K562 (cell line): ENCODE data around the gene ERCC6. TPM values are rescaled to one million over a fixed set of nuclear protein-coding genes. Genes with fewer than 3 reads are reported as not detected.

Source experiments
- ARNT ChIP-seq, 2 experiments: fragments of 450-650 bp; IDR thresholded peaks; 2 replicates each; pipeline ENCODE4 v1.6.1; 2016; ENCODE audit warnings: mild to moderate bottlenecking in 1 of 2
- EZH2 ChIP-seq: IDR thresholded peaks from 2 replicates; pipeline ENCODE4 v1.6.1; 2012; ENCODE audit warnings: low read depth, mild to moderate bottlenecking, inconsistent platforms, low read length, borderline replicate concordance
- HDGF ChIP-seq: fragments of 450-650 bp; IDR thresholded peaks from 2 replicates; pipeline ENCODE4 v1.6.1; 2016
- HNRNPLL ChIP-seq: fragments of 200-400 bp; formaldehyde crosslinking; IDR thresholded peaks from 2 replicates; pipeline ENCODE4 v1.6.1; 2017; ENCODE audit warnings: low read length, low read depth, mild to moderate bottlenecking; ENCODE audit not compliant: poor library complexity, severe bottlenecking
- POU5F1 ChIP-seq: fragments of 150-350 bp; IDR thresholded peaks from 2 replicates; pipeline ENCODE4 v1.6.1; 2014; ENCODE audit warnings: borderline replicate concordance, low read length, low read depth, mild to moderate bottlenecking; ENCODE audit not compliant: partially characterized antibody
- RBM22 ChIP-seq: fragments of 200-400 bp; formaldehyde crosslinking; IDR thresholded peaks from 2 replicates; pipeline ENCODE4 v1.6.1; 2018; ENCODE audit warnings: low read length, low read depth; ENCODE audit not compliant: poor library complexity, severe bottlenecking
- SAFB ChIP-seq: fragments of 200-400 bp; formaldehyde crosslinking; IDR thresholded peaks from 2 replicates; pipeline ENCODE4 v1.6.1; 2017; ENCODE audit warnings: low read depth, low read length, borderline replicate concordance
- SNRNP70 ChIP-seq: fragments of 200-400 bp; formaldehyde crosslinking; optimal IDR thresholded peaks from 2 replicates; pipeline ENCODE3; 2017; ENCODE audit warnings: low read depth, low read length
- TRIM28 ChIP-seq: fragments of 450-650 bp; IDR thresholded peaks from 2 replicates; pipeline ENCODE4 v1.6.1; 2017
- ZBTB8A ChIP-seq: fragments of 450-650 bp; IDR thresholded peaks from 2 replicates; pipeline ENCODE4 v1.6.1; 2018; ENCODE audit warnings: mild to moderate bottlenecking, moderate library complexity; ENCODE audit not compliant: partially characterized antibody
- ZNF24 ChIP-seq: fragments of 450-650 bp; IDR thresholded peaks from 2 replicates; pipeline ENCODE4 v1.6.1; 2016
- ZNF592 ChIP-seq: fragments of 450-650 bp; IDR thresholded peaks from 2 replicates; pipeline ENCODE4 v1.6.1; 2017; ENCODE audit warnings: antibody characterized with exemption, mild to moderate bottlenecking
- polyA plus RNA-seq, 8 experiments: library from polyadenylated mRNA; depleted of rRNA in 4 of 8; stranded (reverse) in 5 of 8; unstranded in 3 of 8; fragments of >200 nt; fragmentation: Nextera tagmentation in 2 of 8; fragmentation: Illumina TruSeq in 1 of 8; extraction: Ambion mirVana in 2 of 8; extraction: Trizol in 1 of 8; gene quantifications; 2 replicates each; pipeline versions ENCODE4 v1.2.1 to v1.2.3, GENCODE V29; 2011 to 2014; ENCODE audit warnings: inconsistent platforms in 1 of 8, missing spikeins in 1 of 8
- total RNA-seq, 7 experiments: library from RNA; depleted of rRNA in 6 of 7; stranded (reverse); fragments of >200 nt in 6 of 7; fragmentation: Illumina TruSeq in 2 of 7; extraction: Trizol in 2 of 7; gene quantifications; 2 replicates each; pipeline versions ENCODE4 v1.2.1 to v1.2.3, GENCODE V29; 2011 to 2021; ENCODE audit warnings: low replicate concordance in 1 of 7
- TF ChIP-seq, protein P1 (sequence below): sonication (generic); formaldehyde crosslinking; IDR thresholded peaks from 2 replicates; pipeline ENCODE4 v1.4.0; 2020; ENCODE audit warnings: mild to moderate bottlenecking, missing genetic modification reagents
- TF ChIP-seq, protein P2 (sequence below): IDR thresholded peaks from 3 replicates; pipeline ENCODE4 v1.6.1; 2011; ENCODE audit warnings: borderline replicate concordance, mild to moderate bottlenecking, moderate library complexity; ENCODE audit not compliant: insufficient read length; ENCODE audit errors: extremely low read depth
- TF ChIP-seq, protein P3 (sequence below): fragments of 250-450 bp; sonication (Bioruptor Pico); IDR thresholded peaks from 2 replicates; pipeline ENCODE4 v1.5.0; 2020; ENCODE audit warnings: mild to moderate bottlenecking

ERCC6 gene
- total and polyA plus RNA-seq, 9 of the 15 experiments (the other 6 are each of a cell fraction or from before 2014, with no cell fraction given), result 7.8 to 17.7 (median 11.8) TPM

DNA sequence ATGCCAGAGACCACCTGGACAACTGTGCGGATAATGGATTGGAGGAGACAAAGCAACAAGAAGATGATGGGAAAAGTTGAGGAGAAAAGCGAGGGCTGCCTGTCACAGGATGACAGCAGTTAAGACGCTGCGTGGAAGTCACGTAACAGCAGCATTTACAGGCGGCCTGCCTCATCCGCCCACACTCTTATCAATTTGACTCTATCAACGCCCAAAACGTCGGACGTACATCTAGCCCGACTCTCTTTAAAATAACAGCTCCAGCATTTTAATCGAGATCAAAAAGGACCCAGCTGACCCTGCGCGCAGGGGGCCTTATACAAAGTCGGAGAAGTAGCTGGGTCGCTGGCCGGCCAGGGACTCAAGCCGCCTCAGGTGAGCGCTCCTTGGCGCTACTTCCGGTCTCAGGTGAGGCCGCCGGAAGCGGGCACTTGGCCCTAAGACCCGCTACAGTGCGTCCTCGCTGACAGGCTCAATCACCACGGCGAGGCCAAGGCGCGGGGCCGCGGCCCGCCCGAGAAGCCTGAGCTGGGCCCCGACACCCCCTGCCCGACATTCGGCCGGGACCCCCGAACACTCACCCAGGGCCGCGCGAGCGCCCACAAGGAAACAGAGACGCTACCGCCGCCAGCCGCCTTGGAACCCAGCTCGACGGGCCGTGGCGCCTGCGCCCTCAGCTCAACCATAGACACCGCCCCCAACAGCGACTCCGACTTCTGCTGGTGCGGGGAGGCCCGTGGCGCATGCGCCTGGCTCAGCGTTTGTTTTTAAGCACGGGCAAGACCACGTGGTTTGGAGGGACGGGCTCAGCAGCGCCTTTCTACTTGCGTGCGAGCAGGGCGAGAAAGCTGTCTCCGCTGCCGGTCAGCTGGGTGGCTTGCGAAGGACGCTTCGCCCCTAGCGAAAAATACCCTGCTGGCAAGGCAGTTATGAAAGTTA lies at the start of gene ERCC6 (continued):
- TF ChIP-seq, protein P1, sequence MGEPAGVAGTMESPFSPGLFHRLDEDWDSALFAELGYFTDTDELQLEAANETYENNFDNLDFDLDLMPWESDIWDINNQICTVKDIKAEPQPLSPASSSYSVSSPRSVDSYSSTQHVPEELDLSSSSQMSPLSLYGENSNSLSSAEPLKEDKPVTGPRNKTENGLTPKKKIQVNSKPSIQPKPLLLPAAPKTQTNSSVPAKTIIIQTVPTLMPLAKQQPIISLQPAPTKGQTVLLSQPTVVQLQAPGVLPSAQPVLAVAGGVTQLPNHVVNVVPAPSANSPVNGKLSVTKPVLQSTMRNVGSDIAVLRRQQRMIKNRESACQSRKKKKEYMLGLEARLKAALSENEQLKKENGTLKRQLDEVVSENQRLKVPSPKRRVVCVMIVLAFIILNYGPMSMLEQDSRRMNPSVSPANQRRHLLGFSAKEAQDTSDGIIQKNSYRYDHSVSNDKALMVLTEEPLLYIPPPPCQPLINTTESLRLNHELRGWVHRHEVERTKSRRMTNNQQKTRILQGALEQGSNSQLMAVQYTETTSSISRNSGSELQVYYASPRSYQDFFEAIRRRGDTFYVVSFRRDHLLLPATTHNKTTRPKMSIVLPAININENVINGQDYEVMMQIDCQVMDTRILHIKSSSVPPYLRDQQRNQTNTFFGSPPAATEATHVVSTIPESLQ (CRISPR knock-in tag), result peak; percentile 44; the same call in 1 of the 2 replicates
- no peak for TF ChIP-seq EZH2
- no peak for TF ChIP-seq ARNT (IDR thresholded peaks at IDR 0.05)
- peak; percentile 26 for TF ChIP-seq POU5F1
- peak; percentile 78 for TF ChIP-seq HNRNPLL
- no peak for TF ChIP-seq ZNF24
- 0 out of 2 replicates have a peak, but pooled peaks have one; percentile 34 for TF ChIP-seq ZNF592
- no peak for TF ChIP-seq ZBTB8A
- TF ChIP-seq, protein P2, sequence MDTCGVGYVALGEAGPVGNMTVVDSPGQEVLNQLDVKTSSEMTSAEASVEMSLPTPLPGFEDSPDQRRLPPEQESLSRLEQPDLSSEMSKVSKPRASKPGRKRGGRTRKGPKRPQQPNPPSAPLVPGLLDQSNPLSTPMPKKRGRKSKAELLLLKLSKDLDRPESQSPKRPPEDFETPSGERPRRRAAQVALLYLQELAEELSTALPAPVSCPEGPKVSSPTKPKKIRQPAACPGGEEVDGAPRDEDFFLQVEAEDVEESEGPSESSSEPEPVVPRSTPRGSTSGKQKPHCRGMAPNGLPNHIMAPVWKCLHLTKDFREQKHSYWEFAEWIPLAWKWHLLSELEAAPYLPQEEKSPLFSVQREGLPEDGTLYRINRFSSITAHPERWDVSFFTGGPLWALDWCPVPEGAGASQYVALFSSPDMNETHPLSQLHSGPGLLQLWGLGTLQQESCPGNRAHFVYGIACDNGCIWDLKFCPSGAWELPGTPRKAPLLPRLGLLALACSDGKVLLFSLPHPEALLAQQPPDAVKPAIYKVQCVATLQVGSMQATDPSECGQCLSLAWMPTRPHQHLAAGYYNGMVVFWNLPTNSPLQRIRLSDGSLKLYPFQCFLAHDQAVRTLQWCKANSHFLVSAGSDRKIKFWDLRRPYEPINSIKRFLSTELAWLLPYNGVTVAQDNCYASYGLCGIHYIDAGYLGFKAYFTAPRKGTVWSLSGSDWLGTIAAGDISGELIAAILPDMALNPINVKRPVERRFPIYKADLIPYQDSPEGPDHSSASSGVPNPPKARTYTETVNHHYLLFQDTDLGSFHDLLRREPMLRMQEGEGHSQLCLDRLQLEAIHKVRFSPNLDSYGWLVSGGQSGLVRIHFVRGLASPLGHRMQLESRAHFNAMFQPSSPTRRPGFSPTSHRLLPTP, result no peak
- TF ChIP-seq, protein P3, sequence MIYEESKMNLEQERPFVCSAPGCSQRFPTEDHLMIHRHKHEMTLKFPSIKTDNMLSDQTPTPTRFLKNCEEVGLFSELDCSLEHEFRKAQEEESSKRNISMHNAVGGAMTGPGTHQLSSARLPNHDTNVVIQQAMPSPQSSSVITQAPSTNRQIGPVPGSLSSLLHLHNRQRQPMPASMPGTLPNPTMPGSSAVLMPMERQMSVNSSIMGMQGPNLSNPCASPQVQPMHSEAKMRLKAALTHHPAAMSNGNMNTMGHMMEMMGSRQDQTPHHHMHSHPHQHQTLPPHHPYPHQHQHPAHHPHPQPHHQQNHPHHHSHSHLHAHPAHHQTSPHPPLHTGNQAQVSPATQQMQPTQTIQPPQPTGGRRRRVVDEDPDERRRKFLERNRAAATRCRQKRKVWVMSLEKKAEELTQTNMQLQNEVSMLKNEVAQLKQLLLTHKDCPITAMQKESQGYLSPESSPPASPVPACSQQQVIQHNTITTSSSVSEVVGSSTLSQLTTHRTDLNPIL (CRISPR knock-in tag), result no peak
- 0 out of 2 replicates have a peak, but pooled peaks have one; percentile 42 for TF ChIP-seq TRIM28
- 0 out of 2 replicates have a peak, but pooled peaks have one; percentile 48 for TF ChIP-seq HDGF
- no peak for TF ChIP-seq SAFB
- TF ChIP-seq RBM22, result no peak
- no peak for TF ChIP-seq SNRNP70
